Mesothelial cell of epicardium (in vitro differentiated cells): Measurements from ENCODE around the gene NUP93. TPM values are rescaled to one million over a fixed set of nuclear protein-coding genes. Genes with fewer than 3 reads are reported as not detected.

Experiments
- DNase-seq, 2 experiments: peaks; one replicate each; pipeline ENCODE4 v3.0.0; 2021; ENCODE audit warnings: low spot score in 2 of 2; ENCODE audit not compliant: unreplicated experiment in 2 of 2
- H3K27ac Mint-ChIP-seq: 2 replicates; pipeline ENCODE4 v1.8.0; 2021; ENCODE audit warnings: mixed read lengths
- H3K27me3 Mint-ChIP-seq: 2 replicates; pipeline ENCODE4 v1.8.0; 2021; ENCODE audit warnings: low read depth, mixed read lengths
- H3K36me3 Mint-ChIP-seq: 2 replicates; pipeline ENCODE4 v1.8.0; 2021; ENCODE audit warnings: mixed read lengths
- H3K4me1 Mint-ChIP-seq: 2 replicates; pipeline ENCODE4 v1.8.0; 2021; ENCODE audit warnings: mixed read lengths
- H3K4me3 Mint-ChIP-seq: 2 replicates; pipeline ENCODE4 v1.8.0; 2021; ENCODE audit warnings: mild to moderate bottlenecking, moderate library complexity, mixed read lengths
- H3K9me3 Mint-ChIP-seq: 2 replicates; pipeline ENCODE4 v1.8.0; 2021; ENCODE audit warnings: mixed read lengths
- CTCF ChIP-seq: fragments of 200-600 bp; sonication (generic); IDR thresholded peaks from one replicate; pipeline ENCODE4 v1.5.0; 2021; ENCODE audit warnings: antibody characterized with exemption; ENCODE audit not compliant: unreplicated experiment
- total RNA-seq: library from RNA; stranded (reverse); gene quantifications from 3 replicates; pipeline ENCODE4 v1.2.1, GENCODE V29; 2021

NUP93 gene
- total RNA-seq, 1 donor from 2014 or later, result 74.6 TPM

GRCh38 chr16:56871172-56871593 lies 141.3 kb downstream of the NUP93 start:
- no peak overlapping the region for H3K4me3 Mint-ChIP-seq
- no peak for TF ChIP-seq CTCF
- no peaks in the 10 kb centered on the region for H3K9me3 Mint-ChIP-seq
- no peaks in the 10 kb centered on the region for H3K36me3 Mint-ChIP-seq
- H3K4me1 Mint-ChIP-seq, result peaks cover 12% of the 10 kb centered on the region
- H3K27me3 Mint-ChIP-seq, result no peaks in the 10 kb centered on the region
- no peak for DNase-seq
- H3K27ac Mint-ChIP-seq, result no peak overlapping the region

GRCh38 chr16:56872863-56873391 lies 143.0 kb downstream of the NUP93 start:
- no peak overlapping the region for H3K27ac Mint-ChIP-seq
- H3K36me3 Mint-ChIP-seq, result no peaks in the 10 kb centered on the region
- H3K4me1 Mint-ChIP-seq, result peaks cover 8% of the 10 kb centered on the region
- no peaks in the 10 kb centered on the region for H3K9me3 Mint-ChIP-seq
- no peak overlapping the region for H3K4me3 Mint-ChIP-seq
- no peaks in the 10 kb centered on the region for H3K27me3 Mint-ChIP-seq
- no peak for DNase-seq
- TF ChIP-seq CTCF, result no peak

GRCh38 chr16:56874800-56875199 lies 144.9 kb downstream of the NUP93 start:
- no peak for TF ChIP-seq CTCF
- Mint-ChIP-seq H3K27ac (peak overlapping the region; percentile 43), H3K9me3 (no peaks in the 10 kb centered on the region), H3K36me3 (no peaks in the 10 kb centered on the region), H3K4me1 (peaks cover 8% of the 10 kb centered on the region), H3K27me3 (no peaks in the 10 kb centered on the region), H3K4me3 (no peak overlapping the region)
- no peak for DNase-seq

- H3K36me3 Mint-ChIP-seq, result no peaks in the 10 kb centered on the region
- no peaks in the 10 kb centered on the region for H3K27me3 Mint-ChIP-seq
- no peak overlapping the region for H3K4me3 Mint-ChIP-seq
- H3K4me1 Mint-ChIP-seq, result peaks cover 8% of the 10 kb centered on the region
- no peaks in the 10 kb centered on the region for H3K9me3 Mint-ChIP-seq
- H3K27ac Mint-ChIP-seq, result no peak overlapping the region
- no peak for TF ChIP-seq CTCF
- DNase-seq, result no peak
These were observed 146.1 kb downstream of the NUP93 start for GRCh38 chr16:56876048-56876447.

- TF ChIP-seq CTCF, result no peak
- Mint-ChIP-seq H3K27me3 (no peaks in the 10 kb centered on the region), H3K36me3 (no peaks in the 10 kb centered on the region), H3K4me1 (peaks cover 8% of the 10 kb centered on the region), H3K27ac (no peak overlapping the region), H3K9me3 (no peaks in the 10 kb centered on the region), H3K4me3 (no peak overlapping the region)
- DNase-seq, result no peak
These were observed 147.7 kb downstream of the NUP93 start for GRCh38 chr16:56877486-56878182.
